T-helper 17 cell (primary cell): Measurements from ENCODE around the gene SPRR2F. TPM values are rescaled to one million over a fixed set of nuclear protein-coding genes. Genes with fewer than 3 reads are reported as not detected.
"Not testable (repeated sequence)": the region's sequence is repeated elsewhere in the genome, so short reads cannot be mapped to it uniquely, and the experiment has no call there.

ENCODE experiments used
- ATAC-seq: fragments of 150-1000 bp; cut with Tn5 transposase; 2 replicates; pipeline ENCODE4 v1.10.0; 2021; ENCODE audit warnings: mild to moderate bottlenecking, moderate library complexity
- DNase-seq, 3 donors: peaks; one replicate each; pipeline versions ENCODE4 v3.0.0 to v3.0.0-alpha.2; 2020 to 2021
- H3K9me3 ChIP-seq: one replicate; pipeline ENCODE4 v1.7.0; 2013; ENCODE audit warnings: low read length, mild to moderate bottlenecking; ENCODE audit not compliant: control insufficient read depth, poor library complexity, severe bottlenecking
- H3K27ac Mint-ChIP-seq: one replicate; pipeline ENCODE4 v1.8.0; 2022; ENCODE audit warnings: mild to moderate bottlenecking, moderate library complexity, mixed read lengths
- H3K27me3 Mint-ChIP-seq: one replicate; pipeline ENCODE4 v1.8.0; 2022; ENCODE audit warnings: mixed read lengths
- H3K36me3 Mint-ChIP-seq: one replicate; pipeline ENCODE4 v1.8.0; 2022; ENCODE audit warnings: low read depth, mixed read lengths
- H3K4me1 Mint-ChIP-seq: one replicate; pipeline ENCODE4 v1.8.0; 2022; ENCODE audit warnings: mild to moderate bottlenecking, mixed read lengths
- H3K4me3 Mint-ChIP-seq: one replicate; pipeline ENCODE4 v1.8.0; 2022; ENCODE audit warnings: mild to moderate bottlenecking, moderate library complexity, mixed read lengths
- total RNA-seq, 4 donors: library from RNA in 2 of 4; stranded (reverse) in 2 of 4; gene quantifications; one replicate each; pipeline ENCODE4 v1.2.3 and lab custom pipeline; 2022 to 2026

The SPRR2F gene, protein sequence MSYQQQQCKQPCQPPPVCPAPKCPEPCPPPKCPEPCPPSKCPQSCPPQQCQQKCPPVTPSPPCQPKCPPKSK
- total RNA-seq (not detected), total RNA-seq (lab: John Stamatoyannopoulos, UW) (0 reads per million in 2 donors)

DNA sequence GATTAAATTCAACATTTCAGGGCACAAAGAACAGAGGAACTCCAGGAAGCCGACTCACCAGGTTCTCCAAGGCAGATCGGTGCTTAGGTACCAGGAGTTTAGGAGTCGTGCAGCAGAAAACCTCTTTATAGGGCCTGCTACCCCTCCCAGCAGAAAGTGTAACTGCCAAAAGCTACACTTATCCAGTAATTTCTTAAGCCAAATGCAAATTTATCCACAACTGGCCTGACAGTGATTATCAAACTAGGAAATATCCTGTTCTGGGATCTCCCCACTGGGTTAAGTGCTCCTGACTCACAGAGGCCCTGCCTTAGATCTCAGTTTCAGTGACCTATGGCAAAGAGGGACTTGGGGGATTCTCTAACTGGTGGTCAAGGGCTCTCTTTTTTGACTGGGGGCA, at the start of gene SPRR2F:
Gene SPRR2F, minus strand, starts transcription at position 101 of the 400 bp plus-strand sequence. CDS start 783 bp downstream, outside the sequence.
- Mint-ChIP-seq H3K27me3 (peaks cover 53% of the 10 kb centered on the region), H3K4me1 (no peaks in the 10 kb centered on the region), H3K36me3 (peaks cover 2% of the 10 kb centered on the region), H3K4me3 (no peak within 1 kb of the TSS), H3K27ac (no peak within 1 kb of the TSS)
- ATAC-seq, result no peak
- no peaks in the 10 kb centered on the region for H3K9me3 ChIP-seq
- no peak for DNase-seq

DNA sequence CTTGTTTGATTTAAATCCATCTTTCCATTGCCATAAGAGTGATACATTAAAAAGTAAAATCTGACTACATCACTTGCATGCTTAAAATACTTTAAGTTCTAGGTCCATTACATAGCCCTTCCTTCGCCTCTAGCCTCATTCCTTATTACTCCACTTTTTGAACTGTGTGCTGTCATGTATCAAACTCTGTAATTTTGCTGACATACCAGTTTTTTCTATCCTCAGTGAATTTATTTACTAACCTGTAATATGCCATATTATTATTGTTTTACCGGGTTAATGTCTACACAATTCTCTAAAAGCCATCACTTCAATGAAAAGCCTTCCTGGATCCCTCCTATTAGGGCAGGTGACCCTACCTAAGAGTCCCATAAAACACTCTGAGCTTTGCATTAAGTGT, 42.2 kb upstream of the SPRR2F start:
- no peak overlapping the region for H3K27ac Mint-ChIP-seq
- no peaks in the 10 kb centered on the region for H3K36me3 Mint-ChIP-seq

DNA sequence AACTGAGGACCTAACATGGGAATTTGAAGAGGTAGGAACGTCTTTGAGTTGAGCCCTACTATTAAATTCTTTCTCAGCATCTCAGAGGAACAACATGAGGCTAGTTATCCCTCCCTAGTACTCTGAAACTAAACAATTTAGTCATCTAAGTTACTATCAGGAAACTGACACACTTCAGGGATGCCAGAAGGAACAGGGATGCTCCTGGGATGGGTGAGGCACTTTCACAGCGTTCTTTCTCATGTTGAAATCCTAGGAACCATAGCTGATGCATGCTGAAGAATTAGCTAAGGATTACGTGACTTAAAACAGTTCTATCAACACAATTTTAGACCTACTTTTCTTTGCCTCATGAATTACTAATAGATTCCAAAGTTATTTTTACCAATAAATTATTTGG, 39.2 kb upstream of the SPRR2F start:
- Mint-ChIP-seq H3K27ac (no peak overlapping the region), H3K4me1 (no peaks in the 10 kb centered on the region), H3K36me3 (no peaks in the 10 kb centered on the region), H3K4me3 (no peak overlapping the region), H3K27me3 (peaks cover 49% of the 10 kb centered on the region)
- no peaks in the 10 kb centered on the region for H3K9me3 ChIP-seq
- ATAC-seq, result no peak
- no peak for DNase-seq

More for the DNA sequence above, 42.2 kb upstream of the SPRR2F start:
- Mint-ChIP-seq H3K4me1 (no peaks in the 10 kb centered on the region), H3K27me3 (peaks cover 32% of the 10 kb centered on the region), H3K4me3 (no peak overlapping the region)
- no peaks in the 10 kb centered on the region for H3K9me3 ChIP-seq
- ATAC-seq (no peak), DNase-seq (no peak)

DNA sequence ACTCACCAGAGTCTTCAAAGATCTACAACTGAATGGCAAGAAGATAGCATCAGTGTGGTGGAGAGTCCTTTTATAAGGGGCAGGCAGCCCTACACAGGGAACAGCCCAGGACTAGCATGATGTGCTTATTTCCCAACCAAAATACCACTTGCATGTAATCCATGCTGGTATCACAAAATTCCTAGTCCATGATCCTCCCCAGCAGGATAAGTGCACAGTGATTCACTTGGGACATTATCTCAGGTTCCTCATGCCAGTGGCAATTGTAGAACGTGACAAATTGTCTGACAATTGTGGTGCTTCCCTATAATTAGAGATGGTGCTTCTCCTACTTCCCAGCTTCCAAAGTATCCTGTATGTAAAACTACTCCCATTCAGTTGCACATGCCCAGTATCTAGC, 37.5 kb upstream of the SPRR2F start, which contains the start of gene SPRR2G:
Gene SPRR2G, minus strand, starts transcription at position 45 of the 400 bp plus-strand sequence. CDS start 780 bp downstream, outside the sequence.
- no peak within 1 kb of the TSS for H3K4me3 Mint-ChIP-seq
- peaks cover 55% of the 10 kb centered on the region for H3K27me3 Mint-ChIP-seq
- H3K27ac Mint-ChIP-seq, result no peak within 1 kb of the TSS
- H3K9me3 ChIP-seq, result no peaks in the 10 kb centered on the region
- no peaks in the 10 kb centered on the region for H3K36me3 Mint-ChIP-seq
- DNase-seq (no peak), ATAC-seq (no peak)
- no peaks in the 10 kb centered on the region for H3K4me1 Mint-ChIP-seq

DNA sequence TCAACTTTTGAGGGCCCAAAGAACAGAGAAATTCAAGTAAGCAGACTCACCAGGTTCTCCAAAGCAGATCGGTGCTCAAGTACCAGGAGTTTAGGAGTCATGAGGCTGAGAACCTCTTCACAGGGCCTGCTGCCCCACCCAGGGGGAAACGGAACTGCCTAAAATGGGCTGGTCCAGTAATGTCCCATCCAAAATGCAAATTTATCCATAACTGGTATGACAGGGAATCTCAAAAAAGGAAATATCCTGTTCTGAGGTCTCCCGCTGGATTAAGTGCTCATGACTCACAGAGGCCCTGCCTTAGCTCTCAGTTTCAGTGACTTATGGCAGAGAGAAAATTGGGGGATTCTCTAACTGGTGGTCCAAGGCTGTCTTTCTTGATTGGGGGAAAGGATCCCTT, 28.1 kb upstream of the SPRR2F start:
- Mint-ChIP-seq H3K4me1 (no peaks in the 10 kb centered on the region), H3K27ac (no peak overlapping the region), H3K4me3 (no peak overlapping the region), H3K27me3 (peaks cover 65% of the 10 kb centered on the region), H3K36me3 (peaks cover 2% of the 10 kb centered on the region)
- no peak for DNase-seq
- no peak for ATAC-seq
- H3K9me3 ChIP-seq, result no peaks in the 10 kb centered on the region

DNA sequence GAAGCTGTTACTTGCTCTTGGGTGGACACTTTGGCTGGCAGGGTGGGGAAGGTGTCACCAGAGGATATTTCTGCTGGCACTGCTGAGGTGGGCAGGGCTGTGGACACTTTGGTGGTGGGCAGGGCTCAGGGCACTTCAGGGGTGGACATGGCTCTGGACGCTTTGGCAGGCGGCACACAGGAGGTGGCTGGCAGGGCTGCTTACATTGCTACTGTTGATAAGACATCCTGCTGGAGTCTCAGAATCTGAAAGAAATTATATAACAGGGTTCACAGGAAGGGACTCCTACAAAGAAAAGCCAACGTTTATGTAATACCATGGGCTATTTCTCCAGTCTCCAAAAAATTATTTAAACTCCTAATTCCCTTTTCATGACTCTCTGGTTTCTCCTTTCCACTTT, 27.2 kb upstream of the SPRR2F start:
- no peak overlapping the region for H3K4me3 Mint-ChIP-seq
- ATAC-seq (no peak), DNase-seq (no peak)
- H3K27ac Mint-ChIP-seq, result no peak overlapping the region
- peaks cover 2% of the 10 kb centered on the region for H3K36me3 Mint-ChIP-seq
- H3K4me1 Mint-ChIP-seq, result no peaks in the 10 kb centered on the region
- no peaks in the 10 kb centered on the region for H3K9me3 ChIP-seq
- H3K27me3 Mint-ChIP-seq, result peaks cover 66% of the 10 kb centered on the region

DNA sequence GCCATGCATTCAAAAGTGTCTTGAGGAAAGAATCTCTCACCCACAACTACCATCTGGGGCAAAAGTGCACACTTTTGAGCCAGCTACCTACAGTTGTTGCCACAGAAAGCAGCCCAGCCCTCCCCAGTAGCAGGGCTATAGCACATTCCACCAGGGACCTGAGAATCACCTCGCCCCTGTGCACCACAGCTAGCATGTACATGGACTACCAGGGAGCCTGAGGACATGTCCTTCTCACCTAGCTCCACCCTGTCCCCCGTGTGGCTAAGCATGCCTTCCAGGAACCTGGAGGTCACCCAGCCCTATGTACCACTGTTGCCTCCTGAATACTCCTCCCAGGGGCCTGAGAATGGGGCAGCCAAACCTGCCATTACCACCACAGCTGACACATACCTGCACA, 20.4 kb upstream of the SPRR2F start:
- Mint-ChIP-seq H3K27me3 (peaks cover 58% of the 10 kb centered on the region), H3K4me1 (no peaks in the 10 kb centered on the region), H3K27ac (no peak overlapping the region), H3K4me3 (no peak overlapping the region), H3K36me3 (no peaks in the 10 kb centered on the region)
- no peaks in the 10 kb centered on the region for H3K9me3 ChIP-seq
- no peak for ATAC-seq
- DNase-seq, result no peak

DNA sequence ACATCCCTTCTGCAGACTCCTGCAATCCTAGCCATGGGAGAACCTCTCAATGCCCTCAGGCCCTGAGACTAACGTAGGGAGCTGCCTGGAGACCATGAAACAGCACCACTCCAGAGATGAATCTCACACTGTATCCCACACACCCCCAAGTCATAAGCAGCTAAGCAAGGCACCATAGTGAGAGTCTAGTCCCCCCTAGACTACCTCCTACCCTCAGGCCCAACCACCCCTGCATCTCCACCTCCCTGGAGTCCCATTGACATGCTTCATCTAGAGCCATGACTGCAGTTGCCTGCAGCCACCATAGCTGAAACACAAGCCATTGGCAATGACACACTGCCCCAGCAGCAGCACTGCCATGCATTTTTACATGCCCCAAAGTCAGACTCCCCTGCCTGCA, 20.0 kb upstream of the SPRR2F start:
- ATAC-seq (no peak), DNase-seq (no peak)
- no peaks in the 10 kb centered on the region for H3K9me3 ChIP-seq
- Mint-ChIP-seq H3K4me1 (no peaks in the 10 kb centered on the region), H3K27ac (no peak overlapping the region), H3K27me3 (peaks cover 58% of the 10 kb centered on the region), H3K36me3 (no peaks in the 10 kb centered on the region), H3K4me3 (no peak overlapping the region)

DNA sequence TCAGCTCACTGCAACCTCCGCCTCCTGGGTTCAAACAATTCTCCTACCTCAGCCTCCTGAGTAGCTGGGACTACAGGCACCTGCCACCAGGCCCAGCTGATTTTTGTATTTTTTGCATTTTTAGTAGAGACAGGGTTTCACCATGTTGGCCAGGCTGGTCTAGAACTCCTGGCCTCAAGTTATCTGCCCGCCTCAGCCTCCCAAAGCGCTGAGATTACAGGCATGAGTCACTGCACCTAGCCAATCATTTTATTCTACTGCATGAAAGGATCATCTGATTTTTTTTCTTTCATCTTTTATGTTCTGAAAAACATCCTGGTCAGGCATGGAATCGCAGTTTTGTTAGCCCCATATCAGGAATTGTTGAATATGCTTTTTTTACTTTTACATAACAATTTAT, 15.4 kb upstream of the SPRR2F start:
- ATAC-seq, H3K4me3 Mint-ChIP-seq, H3K27ac Mint-ChIP-seq, H3K9me3 ChIP-seq, DNase-seq, H3K36me3 Mint-ChIP-seq, H3K4me1 Mint-ChIP-seq: not testable (repeated sequence)
- H3K27me3 Mint-ChIP-seq, result peaks cover 31% of the 10 kb centered on the region

DNA sequence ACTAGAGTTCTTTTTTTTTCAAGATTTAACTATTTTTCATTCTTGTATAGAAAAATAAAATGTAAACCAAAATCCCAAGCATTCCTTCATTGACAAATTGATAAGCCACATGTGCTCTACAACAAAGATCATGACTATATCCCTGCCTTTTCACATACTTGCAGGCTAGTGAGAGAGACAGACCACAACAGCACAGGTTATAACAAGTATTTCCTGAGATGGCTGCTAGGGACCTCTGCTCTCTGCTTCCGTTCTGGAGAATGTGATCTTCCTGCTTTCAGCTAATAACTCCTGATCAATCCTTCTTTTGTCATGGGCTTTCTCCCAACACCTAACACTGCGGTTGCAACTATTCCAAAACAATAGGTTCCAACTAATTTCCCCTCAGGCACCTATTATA, 14.0 kb upstream of the SPRR2F start:
- no peak for ATAC-seq
- Mint-ChIP-seq H3K36me3 (no peaks in the 10 kb centered on the region), H3K27me3 (peaks cover 23% of the 10 kb centered on the region), H3K27ac (no peak overlapping the region), H3K4me3 (no peak overlapping the region), H3K4me1 (no peaks in the 10 kb centered on the region)
- DNase-seq, result no peak
- peaks cover 2% of the 10 kb centered on the region for H3K9me3 ChIP-seq

DNA sequence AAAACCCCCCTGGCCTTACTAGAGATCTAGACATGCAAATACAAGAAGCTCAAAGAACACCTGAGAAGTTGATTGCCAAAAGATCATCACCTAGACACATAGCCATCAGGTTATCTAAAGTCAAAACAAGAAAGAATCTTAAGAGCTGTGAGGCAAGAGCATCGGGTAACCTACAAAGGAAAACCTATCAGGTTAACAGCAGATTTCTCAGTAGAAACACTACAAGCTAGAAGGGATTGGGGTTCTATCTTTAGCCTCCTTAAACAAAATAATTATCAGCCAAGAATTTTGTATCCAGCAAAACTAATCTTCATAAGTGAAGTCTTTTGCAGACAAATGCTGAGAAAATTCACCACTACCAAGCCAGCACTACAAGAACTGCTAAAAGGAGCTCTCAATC, 12.2 kb upstream of the SPRR2F start:
- Mint-ChIP-seq H3K36me3 (no peaks in the 10 kb centered on the region), H3K4me1 (no peaks in the 10 kb centered on the region), H3K27me3 (peaks cover 18% of the 10 kb centered on the region), H3K27ac (no peak overlapping the region), H3K4me3 (no peak overlapping the region)
- H3K9me3 ChIP-seq, result peaks cover 2% of the 10 kb centered on the region
- DNase-seq (no peak), ATAC-seq (no peak)

DNA sequence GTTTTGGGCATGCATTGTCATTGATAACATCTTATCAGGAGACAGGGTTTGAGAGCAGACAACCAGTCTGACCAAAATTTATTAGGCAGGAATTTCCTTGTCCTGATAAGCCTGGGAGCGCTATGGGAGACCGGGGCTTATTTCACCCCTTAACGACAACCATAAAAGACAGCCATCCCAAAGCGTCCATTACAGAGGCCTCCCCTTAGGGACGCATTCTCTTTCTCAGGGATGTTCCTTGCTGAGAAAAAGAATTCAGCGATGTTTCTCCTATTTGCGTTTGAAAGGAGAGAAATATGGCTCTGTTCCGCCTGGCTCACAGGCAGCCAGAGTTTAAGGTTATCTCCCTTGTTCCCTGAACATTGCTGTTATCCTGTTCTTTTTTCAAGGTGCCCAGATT, 10.5 kb upstream of the SPRR2F start:
- not testable (repeated sequence) for H3K9me3 ChIP-seq, H3K36me3 Mint-ChIP-seq, H3K27ac Mint-ChIP-seq, DNase-seq, H3K4me1 Mint-ChIP-seq, ATAC-seq, H3K4me3 Mint-ChIP-seq
- peaks cover 19% of the 10 kb centered on the region for H3K27me3 Mint-ChIP-seq

DNA sequence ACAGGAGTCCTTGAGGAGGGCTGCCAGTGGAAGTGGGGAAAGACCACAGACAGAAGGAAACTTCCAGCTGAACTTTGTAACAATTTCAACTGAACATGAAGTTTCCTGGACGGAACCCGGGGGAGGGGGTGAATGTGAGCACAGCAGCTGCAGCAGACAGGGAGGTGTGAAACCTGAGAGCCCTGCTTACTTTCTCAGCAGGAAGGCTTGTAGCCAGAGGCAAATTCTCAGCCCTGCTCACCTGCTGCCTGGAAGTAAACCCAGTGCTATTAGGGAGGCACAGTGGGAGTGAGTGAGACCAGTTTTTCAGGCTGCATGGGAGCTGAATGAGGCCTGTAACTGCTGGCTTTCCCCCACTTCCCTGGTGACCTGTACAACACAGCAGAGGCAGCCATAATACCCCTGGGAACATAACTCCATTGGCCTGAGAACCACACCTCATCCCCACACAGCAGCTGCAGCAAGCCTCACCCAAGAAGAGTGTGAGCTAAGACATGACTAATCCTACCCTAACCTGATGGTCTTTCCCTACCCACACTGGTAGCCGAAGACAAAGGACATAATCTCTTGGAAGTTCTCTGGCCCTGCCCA, 9.6 kb upstream of the SPRR2F start:
- H3K27me3 Mint-ChIP-seq, result peaks cover 25% of the 10 kb centered on the region
- H3K27ac Mint-ChIP-seq, result no peak overlapping the region
- H3K9me3 ChIP-seq, result peaks cover 2% of the 10 kb centered on the region
- H3K4me1 Mint-ChIP-seq, result no peaks in the 10 kb centered on the region
- no peak overlapping the region for H3K4me3 Mint-ChIP-seq
- DNase-seq (no peak), ATAC-seq (no peak)
- no peaks in the 10 kb centered on the region for H3K36me3 Mint-ChIP-seq

DNA sequence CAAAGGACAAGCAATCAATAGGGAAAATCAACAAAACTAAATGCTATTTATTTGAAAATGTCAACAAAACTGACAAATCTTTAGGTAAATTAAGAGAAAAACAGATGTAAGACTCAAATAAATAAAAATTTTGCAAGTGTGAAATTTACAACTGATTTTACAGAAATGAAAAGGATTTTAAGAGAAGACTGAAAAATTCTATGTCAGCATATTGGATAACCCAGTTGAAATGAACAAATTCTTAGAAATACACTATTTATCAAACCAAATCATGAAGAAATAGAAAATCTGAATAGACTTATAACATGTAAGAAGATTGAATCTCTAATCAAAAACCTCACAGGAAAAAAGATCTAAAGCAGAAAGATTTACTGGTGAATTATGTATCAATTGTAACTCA, 7.6 kb upstream of the SPRR2F start:
- no peaks in the 10 kb centered on the region for H3K4me1 Mint-ChIP-seq

More for the DNA sequence above, 7.6 kb upstream of the SPRR2F start:
- Mint-ChIP-seq H3K27me3 (peaks cover 37% of the 10 kb centered on the region), H3K27ac (no peak overlapping the region), H3K4me3 (no peak overlapping the region), H3K36me3 (no peaks in the 10 kb centered on the region)
- H3K9me3 ChIP-seq, result peaks cover 2% of the 10 kb centered on the region
- DNase-seq, result no peak
- no peak for ATAC-seq
